SK-N-SH treated with all-trans-retinoic acid at 6 μM for 48 hours (cell line): Measurements from ENCODE around the gene PURA.

Experiments used
- CSDC2 ChIP-seq: fragments of 250-450 bp; sonication (Bioruptor Pico); IDR thresholded peaks from 2 replicates; pipeline ENCODE4 v1.5.0; 2020; ENCODE audit warnings: mild to moderate bottlenecking, moderate library complexity
- RARB ChIP-seq: fragments of 250-450 bp; sonication (Bioruptor Pico); IDR thresholded peaks from 2 replicates; pipeline ENCODE4 v1.8.0; 2021; ENCODE audit warnings: mild to moderate bottlenecking, moderate library complexity
- ZNF565 ChIP-seq: fragments of 450-650 bp; formaldehyde crosslinking; conservative IDR thresholded peaks from 2 replicates; pipeline ENCODE4 v1.5.0; 2020; ENCODE audit warnings: low read depth, mild to moderate bottlenecking, moderate library complexity
- TF ChIP-seq, protein P1 (sequence below): fragments of 250-450 bp; sonication (Bioruptor Pico); IDR thresholded peaks from 2 replicates; pipeline ENCODE4 v1.8.0; 2020; ENCODE audit warnings: mild to moderate bottlenecking, moderate library complexity, borderline replicate concordance

DNA sequence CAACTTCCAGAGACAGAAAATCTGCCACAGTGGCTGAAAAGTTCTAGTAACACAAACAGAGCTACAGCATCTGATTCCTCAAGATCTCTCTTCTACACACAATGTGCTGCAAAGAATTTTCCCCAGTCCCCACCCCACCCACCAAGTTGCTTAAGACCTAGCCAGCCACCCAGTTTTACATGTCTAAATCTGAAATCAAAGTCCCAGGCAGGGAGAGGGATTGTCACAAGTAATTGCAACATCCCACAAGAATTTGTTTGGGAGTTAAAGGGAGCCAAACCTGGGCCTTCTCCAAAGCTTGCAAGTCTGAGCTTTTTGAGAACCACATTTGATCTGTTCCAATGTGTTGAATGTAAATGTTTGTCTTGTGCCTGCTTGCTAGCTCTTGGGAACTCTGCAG lies 27.3 kb downstream of the PURA start:
- TF ChIP-seq RARB (no peak), ZNF565 (CRISPR knock-in tag) (no peak), CSDC2 (no peak)
- TF ChIP-seq, protein P1, sequence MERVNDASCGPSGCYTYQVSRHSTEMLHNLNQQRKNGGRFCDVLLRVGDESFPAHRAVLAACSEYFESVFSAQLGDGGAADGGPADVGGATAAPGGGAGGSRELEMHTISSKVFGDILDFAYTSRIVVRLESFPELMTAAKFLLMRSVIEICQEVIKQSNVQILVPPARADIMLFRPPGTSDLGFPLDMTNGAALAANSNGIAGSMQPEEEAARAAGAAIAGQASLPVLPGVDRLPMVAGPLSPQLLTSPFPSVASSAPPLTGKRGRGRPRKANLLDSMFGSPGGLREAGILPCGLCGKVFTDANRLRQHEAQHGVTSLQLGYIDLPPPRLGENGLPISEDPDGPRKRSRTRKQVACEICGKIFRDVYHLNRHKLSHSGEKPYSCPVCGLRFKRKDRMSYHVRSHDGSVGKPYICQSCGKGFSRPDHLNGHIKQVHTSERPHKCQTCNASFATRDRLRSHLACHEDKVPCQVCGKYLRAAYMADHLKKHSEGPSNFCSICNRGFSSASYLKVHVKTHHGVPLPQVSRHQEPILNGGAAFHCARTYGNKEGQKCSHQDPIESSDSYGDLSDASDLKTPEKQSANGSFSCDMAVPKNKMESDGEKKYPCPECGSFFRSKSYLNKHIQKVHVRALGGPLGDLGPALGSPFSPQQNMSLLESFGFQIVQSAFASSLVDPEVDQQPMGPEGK (CRISPR knock-in tag) = no peak
